GM08714 (cell line): Measurements from ENCODE around the gene EPHX1.
"Not testable (repeated sequence)": the region's sequence is repeated elsewhere in the genome, so short reads cannot be mapped to it uniquely, and the experiment has no call there.

Source experiments
- H3K4me3 ChIP-seq: fragments of 200-500 bp; sonication (Bioruptor generic); 2 replicates; pipeline ENCODE4 v1.5.1; 2014; ENCODE audit warnings: mild to moderate bottlenecking, low read length, inconsistent platforms
- ZNF274 ChIP-seq: IDR thresholded peaks from 2 replicates; pipeline ENCODE4 v1.6.1; 2012; ENCODE audit warnings: mild to moderate bottlenecking, low read depth, low read length

Gene EPHX1

DNA sequence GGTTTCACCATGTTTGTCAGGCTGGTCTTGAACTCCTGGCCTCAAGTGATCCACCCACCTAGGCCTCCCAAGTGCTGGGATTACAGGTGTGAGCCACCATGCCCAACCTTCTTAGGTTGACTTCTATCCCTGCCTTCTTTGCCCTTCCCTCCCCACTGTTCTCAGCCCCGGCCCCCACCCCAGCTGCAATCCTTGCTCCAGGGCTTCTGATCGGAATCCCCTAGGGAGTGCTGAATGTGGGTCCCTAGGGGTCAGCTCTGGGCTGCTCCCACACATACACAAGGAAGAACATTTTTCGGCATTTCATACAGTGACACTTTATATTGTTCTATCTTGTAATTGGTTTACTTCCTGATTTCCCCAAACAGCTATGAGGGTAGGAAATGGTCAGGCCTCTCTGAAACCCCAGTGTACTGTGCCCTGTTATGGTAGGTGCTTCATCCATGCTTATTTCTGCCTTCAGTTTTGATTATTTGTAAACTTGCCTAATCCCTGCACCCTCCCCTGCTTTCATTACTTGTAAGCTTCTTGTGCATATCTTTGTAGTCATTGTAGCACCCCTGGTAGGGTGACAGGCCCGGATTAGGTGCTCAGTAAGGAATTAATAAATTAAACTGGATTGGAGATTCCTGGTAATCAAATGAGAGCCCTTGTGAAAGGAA is 38.1 kb upstream of the EPHX1 start:
- TF ChIP-seq ZNF274, result no peak
- no peak overlapping the region for H3K4me3 ChIP-seq

GRCh38 chr1:225772323-225772768 is 37.6 kb upstream of the EPHX1 start:
- no peak for TF ChIP-seq ZNF274
- no peak overlapping the region for H3K4me3 ChIP-seq

GRCh38 chr1:225772848-225773247 is 37.1 kb upstream of the EPHX1 start:
- TF ChIP-seq ZNF274, result no peak
- H3K4me3 ChIP-seq, result no peak overlapping the region

DNA sequence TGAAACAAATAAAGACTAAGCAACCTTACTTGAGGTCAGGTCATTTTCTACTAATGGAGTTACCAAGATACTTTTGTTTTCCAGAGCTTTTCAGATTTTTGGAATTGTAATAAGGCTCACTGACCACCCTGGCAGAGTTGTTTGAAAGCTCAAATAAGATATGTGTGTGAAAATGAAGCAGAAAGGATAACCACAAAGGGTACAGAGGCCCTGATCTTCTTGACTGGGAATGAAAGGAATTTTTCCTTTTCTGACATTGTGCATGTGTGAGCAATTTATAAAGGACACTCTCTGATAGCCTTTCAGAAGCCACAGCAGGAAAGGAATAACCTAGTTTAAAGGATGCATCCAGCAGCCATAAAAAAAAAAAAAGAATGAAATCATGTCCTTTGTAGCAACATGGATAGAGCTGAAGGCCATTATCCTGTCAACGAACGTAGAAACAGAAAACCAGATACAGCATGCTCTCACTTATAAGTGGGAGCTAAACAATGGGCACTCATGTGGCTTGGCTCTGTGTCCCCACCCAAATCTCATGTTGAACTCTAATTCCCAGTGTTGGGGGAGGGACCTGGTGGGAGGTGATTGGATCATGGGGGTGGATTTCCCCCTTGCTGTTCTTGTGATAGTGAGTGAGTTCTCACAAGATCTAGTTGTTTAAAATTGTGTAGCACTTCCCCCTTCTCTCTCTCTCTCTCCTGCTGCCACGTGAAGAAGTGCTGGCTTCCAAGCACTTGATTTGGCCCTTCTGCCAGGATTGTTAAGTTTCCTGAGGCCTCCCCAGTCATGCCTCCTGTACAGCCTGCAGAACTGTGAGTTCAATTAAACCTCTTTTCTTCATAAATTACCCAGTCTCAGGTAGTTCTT is 35.4 kb upstream of the EPHX1 start:
- TF ChIP-seq ZNF274, result no peak

GRCh38 chr1:225776294-225776693 is 33.6 kb upstream of the EPHX1 start:
- no peak overlapping the region for H3K4me3 ChIP-seq
- no peak for TF ChIP-seq ZNF274

More for the DNA sequence above, 35.4 kb upstream of the EPHX1 start:
- H3K4me3 ChIP-seq, result no peak overlapping the region

GRCh38 chr1:225777058-225777582 is 32.8 kb upstream of the EPHX1 start:
- H3K4me3 ChIP-seq, result peak overlapping the region; percentile 72
- no peak for TF ChIP-seq ZNF274

DNA sequence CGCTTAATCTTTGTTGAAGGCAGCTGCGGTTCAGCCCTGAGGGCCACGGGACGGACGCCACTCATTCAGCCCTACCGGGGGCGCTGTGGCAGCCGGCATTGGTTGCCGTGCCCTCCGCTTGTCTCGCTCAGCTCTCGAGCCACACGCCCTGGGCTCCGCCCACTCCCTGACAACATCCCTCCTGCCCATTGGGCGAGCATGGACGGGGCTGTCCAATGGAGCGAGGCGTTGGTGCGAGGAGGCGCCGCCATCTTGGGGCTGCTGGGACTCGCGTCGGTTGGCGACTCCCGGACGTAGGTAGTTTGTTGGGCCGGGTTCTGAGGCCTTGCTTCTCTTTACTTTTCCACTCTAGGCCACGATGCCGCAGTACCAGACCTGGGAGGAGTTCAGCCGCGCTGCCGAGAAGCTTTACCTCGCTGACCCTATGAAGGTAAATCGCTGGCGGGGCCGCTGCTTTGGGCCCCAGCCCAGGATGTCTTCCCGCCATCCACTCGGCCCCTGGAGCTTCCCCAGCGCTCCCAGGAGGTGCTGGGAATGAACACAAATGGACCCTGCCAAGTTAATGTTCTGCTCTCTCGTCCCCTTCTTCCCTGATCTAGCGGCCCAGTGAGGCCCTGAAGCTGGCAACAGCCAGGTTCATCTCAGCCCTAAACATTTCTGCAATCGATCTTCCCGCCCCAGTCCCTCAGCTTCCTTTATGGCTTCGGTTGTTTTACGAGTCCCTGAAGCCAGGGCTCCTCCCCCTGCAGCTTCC is 32.2 kb upstream of the EPHX1 start, which contains the start of gene SRP9:
SRP9 (plus strand) TSS at position 244 of the 754 bp plus-strand sequence; CDS start at position 359, 115 bp downstream.
- TF ChIP-seq ZNF274, result no peak

DNA sequence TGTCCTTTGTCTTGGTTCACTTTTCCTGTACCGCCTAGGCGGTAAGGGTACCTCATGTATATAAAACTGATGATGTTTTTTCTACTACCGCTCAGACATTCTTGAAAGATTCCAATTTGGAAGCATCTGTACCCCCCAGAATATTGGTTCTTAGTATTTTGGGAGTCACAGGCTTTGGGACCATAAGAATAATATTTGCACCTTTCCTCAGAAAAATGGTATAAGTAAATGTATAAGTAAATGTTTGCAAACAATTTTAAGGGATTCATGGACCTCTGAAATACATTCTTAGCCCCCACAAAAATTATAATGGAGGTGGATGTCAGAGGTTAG is 31.6 kb upstream of the EPHX1 start:
- TF ChIP-seq ZNF274, result no peak
- peak overlapping the region; percentile 82 for H3K4me3 ChIP-seq

More for the DNA sequence above, 32.2 kb upstream of the EPHX1 start, which contains the start of gene SRP9:
- H3K4me3 ChIP-seq, result peak within 1 kb of the TSS; percentile 82

- H3K4me3 ChIP-seq, result peak overlapping the region; percentile 82
Measured at GRCh38 chr1:225779165-225779564, 30.8 kb upstream of the EPHX1 start.

GRCh38 chr1:225780134-225780533 is 29.8 kb upstream of the EPHX1 start:
- TF ChIP-seq ZNF274, result no peak
- H3K4me3 ChIP-seq, result peak overlapping the region; percentile 22; the same call in 1 of the 2 replicates

DNA sequence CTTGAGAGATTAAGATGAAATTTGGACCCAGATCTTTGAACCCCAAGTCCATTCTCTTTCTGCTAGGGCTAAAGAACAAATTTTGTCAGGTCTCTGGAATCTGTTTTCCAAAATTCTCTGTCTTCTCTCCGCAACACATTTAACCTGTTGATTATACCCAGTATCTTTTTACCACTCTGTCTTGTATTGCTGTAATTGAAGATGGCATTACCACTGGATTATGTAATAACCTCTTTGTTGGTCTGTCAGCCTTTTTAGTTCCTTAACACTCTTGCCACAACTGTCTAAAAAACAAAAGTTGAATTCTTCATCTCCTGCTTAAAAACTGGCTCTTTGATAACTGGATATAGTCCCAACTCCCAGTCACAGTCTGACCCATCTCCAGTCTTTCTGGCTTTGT is 29.3 kb upstream of the EPHX1 start:
- no peak overlapping the region for H3K4me3 ChIP-seq
- TF ChIP-seq ZNF274, result no peak

DNA sequence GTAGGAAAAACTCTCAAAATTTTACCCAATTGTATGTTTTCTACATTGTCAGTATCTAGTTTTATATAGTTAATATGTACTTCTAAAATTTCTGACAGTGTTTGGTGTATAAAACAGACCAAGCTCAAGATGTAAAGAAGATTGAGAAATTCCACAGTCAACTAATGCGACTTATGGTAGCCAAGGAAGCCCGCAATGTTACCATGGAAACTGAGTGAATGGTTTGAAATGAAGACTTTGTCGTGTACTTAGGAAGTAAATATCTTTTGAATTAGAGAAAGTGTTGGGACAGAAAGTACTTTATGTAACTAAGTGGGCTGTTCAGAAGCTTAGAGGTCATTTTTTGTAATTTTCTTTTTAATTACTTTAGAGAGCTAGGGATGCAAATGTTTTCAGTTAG is 20.8 kb upstream of the EPHX1 start:
- H3K4me3 ChIP-seq, result not testable (repeated sequence)

- TF ChIP-seq ZNF274, result no peak
- H3K4me3 ChIP-seq, result no peak overlapping the region
Measured at GRCh38 chr1:225794954-225795353, 15.0 kb upstream of the EPHX1 start.

DNA sequence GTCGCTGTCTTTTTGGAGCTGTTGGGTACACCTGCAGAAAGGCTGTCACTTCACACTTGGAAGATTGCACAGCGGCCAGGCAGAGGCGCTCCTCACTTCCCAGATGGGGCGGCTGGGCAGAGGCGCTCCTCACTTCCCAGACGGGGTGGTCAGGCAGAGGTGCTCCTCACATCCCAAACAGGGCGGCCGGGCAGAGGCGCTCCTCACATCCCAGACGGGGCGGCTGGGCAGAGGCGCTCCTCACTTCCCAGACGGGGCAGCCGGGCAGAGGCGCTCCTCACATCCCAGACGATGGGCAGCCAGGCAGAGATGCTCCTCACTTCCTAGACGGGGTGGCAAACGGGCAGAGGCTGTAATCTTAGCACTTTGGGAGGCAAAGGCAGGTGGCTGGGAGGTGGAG is 13.8 kb upstream of the EPHX1 start:
- not testable (repeated sequence) for H3K4me3 ChIP-seq

DNA sequence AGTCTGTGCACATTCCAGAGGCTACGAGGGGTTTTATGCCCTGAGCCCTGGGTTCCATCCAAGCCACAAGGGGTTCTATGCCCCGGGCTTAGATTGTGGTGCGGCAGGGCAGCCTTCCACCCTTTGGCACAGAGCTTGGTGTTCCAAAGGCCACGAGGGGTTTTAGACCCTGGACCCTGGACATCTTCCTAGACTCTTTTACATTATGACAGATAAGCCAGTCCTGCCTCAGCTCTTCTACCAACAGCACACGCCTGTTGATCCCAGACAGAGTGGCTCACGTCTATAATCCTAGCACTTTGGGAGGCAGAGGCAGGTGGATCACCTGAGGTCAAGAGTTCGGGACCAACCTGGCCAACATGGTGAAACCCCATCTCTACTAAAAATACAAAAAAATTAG is 8.8 kb upstream of the EPHX1 start:
- not testable (repeated sequence) for H3K4me3 ChIP-seq
